GM12873 (cell line): ENCODE data around the gene POU3F4.

Experiments
- TF ChIP-seq, protein P1 (sequence below): IDR thresholded peaks from 2 replicates; pipeline ENCODE4 v1.5.1; 2012; ENCODE audit warnings: low read depth, mild to moderate bottlenecking, moderate library complexity, low read length, control low read depth; ENCODE audit not compliant: insufficient read depth; ENCODE audit errors: missing control alignments

POU3F4 gene

DNA sequence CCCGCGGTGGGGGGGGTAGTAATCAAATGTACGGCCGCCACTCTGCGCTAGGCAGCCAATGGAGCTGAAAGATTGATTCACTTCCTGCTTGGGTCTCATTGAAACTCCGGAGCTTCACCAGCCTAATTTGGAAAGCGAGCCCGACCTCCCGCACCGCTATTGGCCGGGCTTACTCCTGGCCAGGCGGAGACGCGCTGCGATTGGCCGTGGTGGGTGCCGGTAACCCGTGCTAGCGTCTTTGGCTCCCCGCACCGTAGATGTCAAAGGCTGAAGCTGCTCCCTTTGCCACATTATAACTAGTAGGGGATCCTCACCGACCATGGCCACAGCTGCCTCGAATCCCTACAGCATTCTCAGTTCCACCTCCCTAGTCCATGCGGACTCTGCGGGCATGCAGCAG is at the start of gene POU3F4:
TSS of gene POU3F4 (plus strand) at position 285 of the 400 bp plus-strand sequence. CDS start at position 320, 35 bp downstream.
- TF ChIP-seq, protein P1, sequence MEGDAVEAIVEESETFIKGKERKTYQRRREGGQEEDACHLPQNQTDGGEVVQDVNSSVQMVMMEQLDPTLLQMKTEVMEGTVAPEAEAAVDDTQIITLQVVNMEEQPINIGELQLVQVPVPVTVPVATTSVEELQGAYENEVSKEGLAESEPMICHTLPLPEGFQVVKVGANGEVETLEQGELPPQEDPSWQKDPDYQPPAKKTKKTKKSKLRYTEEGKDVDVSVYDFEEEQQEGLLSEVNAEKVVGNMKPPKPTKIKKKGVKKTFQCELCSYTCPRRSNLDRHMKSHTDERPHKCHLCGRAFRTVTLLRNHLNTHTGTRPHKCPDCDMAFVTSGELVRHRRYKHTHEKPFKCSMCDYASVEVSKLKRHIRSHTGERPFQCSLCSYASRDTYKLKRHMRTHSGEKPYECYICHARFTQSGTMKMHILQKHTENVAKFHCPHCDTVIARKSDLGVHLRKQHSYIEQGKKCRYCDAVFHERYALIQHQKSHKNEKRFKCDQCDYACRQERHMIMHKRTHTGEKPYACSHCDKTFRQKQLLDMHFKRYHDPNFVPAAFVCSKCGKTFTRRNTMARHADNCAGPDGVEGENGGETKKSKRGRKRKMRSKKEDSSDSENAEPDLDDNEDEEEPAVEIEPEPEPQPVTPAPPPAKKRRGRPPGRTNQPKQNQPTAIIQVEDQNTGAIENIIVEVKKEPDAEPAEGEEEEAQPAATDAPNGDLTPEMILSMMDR, result no peak

DNA sequence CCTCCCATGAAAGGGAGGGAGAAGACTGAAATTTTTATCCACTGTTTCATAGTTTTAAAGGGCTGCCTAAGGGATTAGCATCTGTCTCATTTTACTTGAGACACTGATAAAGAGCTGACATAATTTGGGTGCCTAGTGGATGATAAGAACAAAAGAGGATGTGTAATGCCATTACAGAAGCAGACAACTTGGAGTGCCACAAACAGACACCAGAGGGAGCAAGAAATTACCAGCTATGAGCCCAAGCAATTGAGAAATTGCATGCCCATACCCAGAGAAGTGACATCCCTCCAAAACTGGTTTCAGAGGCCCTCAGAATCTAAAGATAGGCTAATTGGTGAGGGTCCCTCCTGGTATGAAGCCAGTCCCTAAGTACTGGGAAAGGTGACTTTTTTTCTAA is 38.5 kb upstream of the POU3F4 start:
- TF ChIP-seq, protein P1, result peak; percentile 69

DNA sequence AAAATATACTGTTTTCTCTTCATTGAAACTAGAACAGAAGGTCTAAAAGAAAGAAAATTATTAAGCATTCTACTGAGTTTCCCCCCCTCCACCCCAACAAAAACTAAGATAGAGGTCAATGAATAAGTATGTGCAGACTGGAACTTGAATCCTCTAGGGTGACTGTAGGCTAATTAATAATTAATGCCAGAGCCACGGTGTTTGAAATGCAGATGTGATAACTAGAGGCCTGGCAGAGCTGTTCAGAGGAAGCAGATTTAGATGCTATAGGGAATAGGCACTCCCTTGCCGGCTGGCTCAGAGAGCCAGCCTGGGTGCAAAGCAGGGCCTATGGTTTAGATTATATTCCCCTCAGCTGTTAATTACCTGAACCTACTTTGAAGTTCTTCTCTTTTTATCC is 12.2 kb upstream of the POU3F4 start:
- TF ChIP-seq, protein P1, result no peak

DNA sequence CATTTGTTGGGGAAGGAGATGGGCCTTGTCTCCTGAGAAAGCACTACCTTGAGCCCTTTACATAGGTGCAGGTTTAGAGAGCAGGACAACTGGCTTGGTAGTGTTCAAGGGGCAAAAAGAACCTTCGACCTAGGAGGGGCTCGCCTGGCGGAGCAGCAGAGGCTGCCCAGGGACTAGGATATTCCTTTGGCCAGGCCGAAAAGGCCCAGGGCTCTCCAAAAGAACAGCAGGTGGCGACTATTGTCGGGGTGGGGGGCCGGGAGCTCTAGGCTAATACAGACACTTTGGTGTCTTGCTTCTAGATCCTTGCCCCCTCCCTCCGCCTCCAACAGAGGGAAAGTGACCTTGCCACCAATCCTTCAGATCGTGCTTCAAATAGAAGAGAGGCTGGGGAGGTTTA is 7.1 kb upstream of the POU3F4 start:
- TF ChIP-seq, protein P1, result no peak

DNA sequence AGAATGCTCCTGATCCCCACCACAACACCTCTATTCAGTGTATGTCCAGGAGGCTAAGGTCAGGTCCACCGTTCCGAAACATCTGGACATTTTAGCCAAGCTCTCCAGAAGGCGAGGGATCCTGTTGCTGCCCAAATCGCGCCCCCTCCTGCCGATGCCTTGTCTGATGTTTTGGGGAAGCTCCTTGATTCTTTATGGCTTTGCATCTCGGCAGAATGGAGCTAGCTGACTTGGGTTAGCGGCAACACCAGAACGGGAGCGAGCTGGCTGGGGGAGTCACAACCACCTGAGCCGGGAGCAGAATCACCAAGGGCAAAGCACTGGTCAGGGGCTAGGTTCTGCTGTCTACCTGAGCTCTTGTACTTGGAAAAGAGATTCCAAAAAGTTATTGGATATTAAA is 6.6 kb upstream of the POU3F4 start:
- TF ChIP-seq, protein P1, result no peak

DNA sequence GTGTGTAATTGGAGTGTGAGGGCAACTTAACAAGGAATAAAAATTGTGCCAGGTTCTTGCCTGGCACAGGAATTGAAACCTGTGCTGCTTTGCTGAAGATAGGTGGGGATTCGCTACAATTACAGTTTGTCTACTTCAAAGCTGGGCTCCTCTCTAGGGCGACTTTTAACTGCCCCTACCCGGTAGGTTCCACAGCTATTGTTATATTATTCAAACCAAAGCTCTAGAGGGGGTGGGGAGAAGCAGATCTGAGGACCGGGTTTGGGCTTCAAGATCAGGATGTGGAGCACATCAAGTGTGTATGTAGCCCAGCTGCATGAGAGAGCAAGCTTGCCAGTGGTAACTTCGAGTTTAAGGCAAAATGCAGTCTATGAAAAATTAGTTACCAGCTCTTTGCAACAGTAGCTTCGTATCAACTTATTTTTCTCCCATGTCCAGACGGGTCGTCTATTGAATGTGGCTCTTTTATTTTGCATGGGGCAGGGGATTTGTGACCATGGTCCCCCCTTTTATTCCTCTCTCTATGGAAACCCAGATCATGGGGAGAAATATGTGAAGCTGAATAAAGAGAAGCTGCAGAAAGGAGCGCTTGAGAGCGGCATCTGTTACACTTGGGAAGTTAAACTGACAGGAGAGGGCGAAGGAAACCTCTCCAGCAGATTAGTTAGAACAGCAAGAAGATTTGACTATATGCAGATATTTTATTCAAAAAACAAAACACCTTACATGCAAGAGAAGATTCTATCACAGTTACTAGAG is 3.2 kb upstream of the POU3F4 start:
- TF ChIP-seq, protein P1, result no peak

DNA sequence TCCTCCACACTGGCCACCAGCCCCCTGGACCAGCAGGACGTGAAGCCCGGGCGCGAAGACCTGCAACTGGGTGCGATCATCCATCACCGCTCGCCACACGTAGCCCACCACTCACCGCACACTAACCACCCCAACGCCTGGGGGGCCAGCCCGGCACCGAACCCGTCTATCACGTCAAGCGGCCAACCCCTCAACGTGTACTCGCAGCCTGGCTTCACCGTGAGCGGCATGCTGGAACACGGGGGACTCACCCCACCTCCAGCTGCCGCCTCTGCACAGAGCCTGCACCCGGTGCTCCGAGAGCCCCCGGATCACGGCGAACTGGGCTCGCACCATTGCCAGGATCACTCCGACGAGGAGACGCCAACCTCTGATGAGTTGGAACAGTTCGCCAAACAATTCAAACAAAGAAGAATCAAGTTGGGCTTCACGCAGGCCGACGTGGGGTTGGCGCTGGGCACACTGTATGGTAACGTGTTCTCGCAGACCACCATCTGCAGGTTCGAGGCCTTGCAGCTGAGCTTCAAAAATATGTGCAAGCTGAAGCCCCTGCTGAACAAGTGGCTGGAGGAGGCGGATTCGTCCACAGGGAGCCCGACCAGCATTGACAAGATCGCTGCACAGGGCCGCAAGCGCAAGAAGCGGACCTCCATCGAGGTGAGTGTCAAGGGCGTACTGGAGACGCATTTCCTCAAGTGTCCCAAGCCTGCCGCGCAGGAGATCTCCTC is 600 bp downstream of the POU3F4 start:
- TF ChIP-seq, protein P1, result no peak
